K562 (cell line): ENCODE measurements around the gene NOA1. TPM values are rescaled to one million over a fixed set of nuclear protein-coding genes. Genes with fewer than 3 reads are reported as not detected.

Experiments used
- C11orf30 ChIP-seq: fragments of 450-650 bp; IDR thresholded peaks from 2 replicates; pipeline ENCODE4 v1.6.1; 2016; ENCODE audit warnings: low read depth, mild to moderate bottlenecking
- CAMTA2 ChIP-seq: fragments of 250-450 bp; sonication (Bioruptor Pico); conservative IDR thresholded peaks from 2 replicates; pipeline ENCODE4 v1.5.1; 2022
- ESRRB ChIP-seq: fragments of 250-450 bp; sonication (Bioruptor Pico); IDR thresholded peaks from 2 replicates; pipeline ENCODE4 v1.5.0; 2020; ENCODE audit warnings: mild to moderate bottlenecking, moderate library complexity, borderline replicate concordance
- HINFP ChIP-seq: fragments of 450-650 bp; conservative IDR thresholded peaks from 2 replicates; pipeline ENCODE4 v1.6.1; 2016; ENCODE audit warnings: missing genetic modification characterization, low read depth, mild to moderate bottlenecking, control low read depth, missing compliant biosample characterization
- MIER1 ChIP-seq: fragments of 450-650 bp; IDR thresholded peaks from 2 replicates; pipeline ENCODE4 v1.6.1; 2016; ENCODE audit warnings: antibody characterized with exemption, mild to moderate bottlenecking, low read depth
- MYBL2 ChIP-seq, 2 experiments: fragments of 450-650 bp in 1 of 2; sonication (generic) in 1 of 2; formaldehyde crosslinking in 1 of 2; IDR thresholded peaks; 2 replicates each; pipeline versions ENCODE4 v1.6.1 to v1.8.1; 2017 to 2022; ENCODE audit warnings: borderline replicate concordance in 1 of 2, inconsistent platforms in 1 of 2, low read depth in 1 of 2, mild to moderate bottlenecking in 1 of 2, missing genetic modification reagents in 1 of 2, moderate library complexity in 1 of 2
- NFE2L1 ChIP-seq: fragments of 450-650 bp; IDR thresholded peaks from 2 replicates; pipeline ENCODE4 v1.6.1; 2016; ENCODE audit warnings: missing genetic modification characterization, low read depth, mild to moderate bottlenecking, missing compliant biosample characterization, moderate library complexity, borderline replicate concordance
- NFIX ChIP-seq: fragments of 250-450 bp; sonication (Bioruptor Pico); IDR thresholded peaks from 2 replicates; pipeline ENCODE4 v1.4.0; 2020; ENCODE audit warnings: low read depth, mild to moderate bottlenecking, moderate library complexity
- PATZ1 ChIP-seq: fragments of 250-450 bp; sonication (Bioruptor Pico); IDR thresholded peaks from 2 replicates; pipeline ENCODE4 v1.5.0; 2020; ENCODE audit warnings: mild to moderate bottlenecking, borderline replicate concordance
- PCBP1 ChIP-seq: fragments of 200-400 bp; formaldehyde crosslinking; IDR thresholded peaks from 2 replicates; pipeline ENCODE4 v1.6.1; 2018; ENCODE audit warnings: mild to moderate bottlenecking, low read depth, low read length; ENCODE audit not compliant: poor library complexity, severe bottlenecking
- RERE ChIP-seq: sonication (generic); formaldehyde crosslinking; IDR thresholded peaks from 2 replicates; pipeline ENCODE4 v1.8.0; 2023; ENCODE audit warnings: missing genetic modification reagents, mild to moderate bottlenecking, borderline replicate concordance
- TGIF2 ChIP-seq: sonication (generic); formaldehyde crosslinking; IDR thresholded peaks from 2 replicates; pipeline ENCODE4 v1.8.1; 2022; ENCODE audit warnings: mild to moderate bottlenecking, missing genetic modification reagents, moderate library complexity
- VEZF1 ChIP-seq: fragments of 200-800 bp; sonication (Bioruptor generic); IDR thresholded peaks from 2 replicates; pipeline ENCODE4 v1.6.1; 2017; ENCODE audit warnings: missing genetic modification characterization, missing compliant biosample characterization
- ZNF444 ChIP-seq: fragments of 250-450 bp; sonication (Bioruptor Pico); IDR thresholded peaks from 2 replicates; pipeline ENCODE4 v1.4.0; 2020; ENCODE audit warnings: mild to moderate bottlenecking, moderate library complexity
- ZNF696 ChIP-seq: fragments of 250-450 bp; sonication (Bioruptor Pico); conservative IDR thresholded peaks from 2 replicates; pipeline ENCODE4 v1.4.0; 2020; ENCODE audit warnings: mild to moderate bottlenecking, moderate library complexity
- ZNF780A ChIP-seq: fragments of 250-450 bp; sonication (Bioruptor Pico); IDR thresholded peaks from 2 replicates; pipeline ENCODE4 v1.5.0; 2021; ENCODE audit warnings: mild to moderate bottlenecking
- polyA plus RNA-seq, 8 experiments: library from polyadenylated mRNA; depleted of rRNA in 4 of 8; stranded (reverse) in 5 of 8; unstranded in 3 of 8; fragments of >200 nt; fragmentation: Nextera tagmentation in 2 of 8; fragmentation: Illumina TruSeq in 1 of 8; extraction: Ambion mirVana in 2 of 8; extraction: Trizol in 1 of 8; gene quantifications; 2 replicates each; pipeline versions ENCODE4 v1.2.1 to v1.2.3, GENCODE V29; 2011 to 2014; ENCODE audit warnings: inconsistent platforms in 1 of 8, missing spikeins in 1 of 8
- total RNA-seq, 7 experiments: library from RNA; depleted of rRNA in 6 of 7; stranded (reverse); fragments of >200 nt in 6 of 7; fragmentation: Illumina TruSeq in 2 of 7; extraction: Trizol in 2 of 7; gene quantifications; 2 replicates each; pipeline versions ENCODE4 v1.2.1 to v1.2.3, GENCODE V29; 2011 to 2021; ENCODE audit warnings: low replicate concordance in 1 of 7

NOA1 gene
- total and polyA plus RNA-seq, 9 of the 15 experiments (the other 6 are each of a cell fraction or from before 2014, with no cell fraction given), result 2.6 to 26.6 (median 16.7) TPM

GRCh38 chr4:56977321-56978012 lies at the start of gene NOA1 (continued):
- no peak for TF ChIP-seq NFIX (CRISPR knock-in tag)
- TF ChIP-seq C11orf30, result no peak
- no peak for TF ChIP-seq ZNF444 (CRISPR knock-in tag)
- no peak for TF ChIP-seq PCBP1
- no peak for TF ChIP-seq MYBL2 (IDR thresholded peaks at IDR 0.05; ENCODE audit: low read depth)
- TF ChIP-seq MYBL2 (CRISPR knock-in tag; IDR thresholded peaks at IDR 0.05; ENCODE audit: borderline replicate concordance), result no peak
- TF ChIP-seq RERE (CRISPR knock-in tag), result no peak
- TF ChIP-seq NFE2L1 (tag), result no peak
- no peak for TF ChIP-seq VEZF1
- TF ChIP-seq MIER1, result no peak
- no peak for TF ChIP-seq ESRRB (CRISPR knock-in tag)
- no peak for TF ChIP-seq HINFP
- no peak for TF ChIP-seq ZNF696 (CRISPR knock-in tag)
- no peak for TF ChIP-seq TGIF2
- no peak for TF ChIP-seq PATZ1 (CRISPR knock-in tag)
- TF ChIP-seq ZNF780A (CRISPR knock-in tag), result no peak
- no peak for TF ChIP-seq CAMTA2 (CRISPR knock-in tag)
